Ureter (tissue), 1 donor: ENCODE measurements around the gene PARD3. TPM values are rescaled to one million over a fixed set of nuclear protein-coding genes. Genes with fewer than 3 reads are reported as not detected.
A peak's percentile ranks its signal among the peaks of the same experiment; 100 is the strongest.

ENCODE experiments used
- DNase-seq: peaks from one replicate; pipeline ENCODE4 v3.0.0-alpha.2; 2020; ENCODE audit warnings: low spot score
- total RNA-seq: library from RNA; stranded (reverse); gene quantifications from one replicate; pipeline ENCODE4 v1.2.4, GENCODE V29; 2023
- donor health status: DM: yes; HTN: yes; CAD: no.

The PARD3 gene
- total RNA-seq, 1 donor from 2014 or later, result 73.5 TPM

GRCh38 chr10:34126371-34127151 lies 688.5 kb downstream of the PARD3 start:
- no peak for DNase-seq

DNA sequence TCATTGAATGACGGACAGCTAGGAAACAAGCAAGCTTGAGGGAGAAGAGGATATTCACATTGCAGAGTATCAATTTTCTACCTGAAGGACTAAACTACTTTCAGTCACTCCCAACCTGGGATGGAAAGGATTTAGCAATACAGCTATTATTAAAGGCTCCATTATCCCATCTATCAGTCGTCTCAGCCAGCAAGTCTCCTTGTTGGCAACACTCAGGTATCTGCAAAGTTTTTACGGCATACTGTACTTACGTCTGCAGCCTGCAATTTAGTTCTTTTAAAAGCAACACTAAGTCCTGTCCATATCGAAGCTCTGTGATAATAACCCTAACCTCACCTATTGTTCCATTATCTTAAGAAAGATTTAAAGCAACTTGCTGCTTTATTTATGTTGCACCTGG lies 689.4 kb downstream of the PARD3 start:
- DNase-seq, result no peak

DNA sequence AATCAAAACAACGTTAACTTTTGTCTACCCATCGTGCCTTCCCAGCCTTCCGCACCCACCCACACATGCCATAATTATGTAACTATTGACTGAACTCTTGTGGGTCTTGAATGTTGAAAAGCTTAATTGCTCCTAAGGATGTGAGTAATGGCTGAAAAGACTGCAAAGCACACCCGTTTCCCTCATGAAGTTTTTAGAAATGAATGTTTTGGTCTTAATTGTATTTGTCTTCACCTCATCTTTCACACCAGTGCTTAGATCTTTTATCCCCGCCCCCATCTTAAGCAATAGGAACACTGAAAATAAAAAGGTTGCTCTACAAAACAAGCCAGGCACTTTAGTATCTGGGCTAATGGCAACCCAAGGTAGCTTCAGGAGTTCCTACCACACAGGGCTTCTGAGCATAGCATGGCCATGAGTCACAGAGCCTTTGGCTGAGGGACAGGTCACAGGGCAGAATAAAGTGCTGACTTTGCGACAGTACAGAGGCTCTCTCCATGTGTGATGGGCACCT lies 690.5 kb downstream of the PARD3 start:
- DNase-seq, result no peak

DNA sequence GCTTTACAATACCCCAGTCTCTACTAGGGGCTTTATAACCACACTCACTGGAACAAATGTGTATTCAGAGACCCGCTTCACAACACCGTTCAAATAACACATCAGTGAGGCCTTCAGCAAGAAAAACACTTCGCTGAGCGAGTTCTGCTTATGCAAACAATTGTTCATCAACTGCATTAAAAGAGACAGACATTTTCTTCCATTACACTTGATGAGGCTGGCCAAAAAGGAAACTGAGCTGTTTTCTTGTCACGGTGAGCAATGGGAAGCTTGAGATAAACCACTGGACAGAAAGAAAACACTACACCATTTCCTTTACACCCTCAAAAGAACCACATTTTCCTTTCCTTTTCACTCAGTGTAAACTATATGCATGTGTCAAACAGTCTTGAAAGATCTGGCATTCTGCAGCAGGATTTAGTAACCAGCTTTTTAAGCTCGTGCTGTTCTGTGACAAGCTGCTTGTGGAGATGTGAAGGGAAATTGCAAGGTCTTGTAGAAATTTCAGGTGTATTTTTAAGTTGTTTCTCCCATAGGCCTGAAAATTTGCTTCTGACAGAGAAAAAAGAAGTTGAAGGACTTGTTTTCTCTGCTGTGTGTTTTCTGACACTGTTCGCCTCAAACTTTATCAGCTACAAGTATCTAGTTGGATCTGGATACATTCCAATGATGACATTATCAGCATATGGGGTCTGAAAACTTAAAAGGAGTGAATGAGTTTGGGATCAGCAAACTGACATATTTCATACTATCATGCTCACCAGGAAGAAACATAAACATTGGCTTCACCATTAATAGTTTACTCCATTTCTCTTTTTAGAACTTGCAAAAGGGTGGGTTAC lies 693.1 kb downstream of the PARD3 start:
- DNase-seq, result no peak

GRCh38 chr10:34121125-34121753 lies 693.9 kb downstream of the PARD3 start:
- DNase-seq, result no peak

DNA sequence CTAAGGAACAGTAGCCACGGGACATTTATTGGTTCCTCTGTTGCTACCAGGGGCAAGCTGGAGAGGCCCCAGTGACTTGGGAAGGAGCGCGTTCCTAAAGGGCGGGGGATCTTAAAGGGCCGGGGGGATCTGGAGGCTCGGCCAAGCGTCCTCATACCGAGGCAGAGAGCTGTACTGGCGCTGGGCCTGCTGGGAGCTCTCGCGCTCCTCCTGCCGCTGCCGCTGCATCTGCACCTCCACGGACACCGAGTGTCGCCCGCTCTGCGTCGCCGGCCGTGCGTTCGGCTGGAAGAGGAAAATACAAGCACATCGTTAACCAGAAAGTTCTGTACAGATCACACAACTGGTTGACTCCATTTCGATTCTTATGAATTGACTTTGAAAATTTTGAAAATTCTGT lies 695.6 kb downstream of the PARD3 start:
- no peak for DNase-seq

DNA sequence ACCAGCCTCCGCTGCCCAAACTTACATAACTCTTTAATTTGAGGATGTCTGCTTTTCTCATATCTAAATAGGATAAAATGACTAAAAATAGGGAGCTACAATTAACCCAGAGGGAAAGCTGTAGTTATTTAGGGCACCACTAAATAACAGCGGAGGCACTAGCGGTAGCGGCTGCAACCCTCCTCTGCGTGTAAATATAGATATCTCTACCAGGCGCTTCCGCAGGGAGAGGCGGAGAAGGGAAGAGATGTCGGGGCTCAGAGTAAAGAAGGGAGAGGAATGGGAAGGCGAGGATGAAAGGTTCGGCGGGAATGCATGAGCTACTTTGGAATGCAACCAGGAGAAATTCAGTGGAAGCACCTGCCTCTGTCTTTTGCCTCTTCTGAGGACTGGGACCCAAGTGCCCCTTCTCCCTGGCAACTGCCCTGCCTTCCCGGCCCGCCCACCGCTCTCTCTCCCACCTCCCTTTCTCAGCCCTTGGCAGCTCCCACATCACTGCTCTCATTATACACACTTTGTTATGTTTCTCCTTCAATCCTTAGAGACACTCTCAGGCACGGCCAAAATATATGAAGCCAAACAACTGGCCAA lies 698.3 kb downstream of the PARD3 start:
- DNase-seq, result no peak

- no peak for DNase-seq
These were observed 698.9 kb downstream of the PARD3 start for GRCh38 chr10:34116220-34116641.

- DNase-seq, result no peak
These were observed 700.2 kb downstream of the PARD3 start for GRCh38 chr10:34114914-34115313.

GRCh38 chr10:34113504-34114225 lies 701.4 kb downstream of the PARD3 start:
- DNase-seq, result no peak

GRCh38 chr10:34112171-34112782 lies 702.8 kb downstream of the PARD3 start:
- no peak for DNase-seq

- DNase-seq, result no peak
These were observed 703.9 kb downstream of the PARD3 start for GRCh38 chr10:34111179-34111578.

- DNase-seq, result no peak
These were observed 705.0 kb downstream of the PARD3 start for GRCh38 chr10:34109952-34110702.

- no peak for DNase-seq
These were observed 705.6 kb downstream of the PARD3 start for GRCh38 chr10:34109495-34109894.

DNA sequence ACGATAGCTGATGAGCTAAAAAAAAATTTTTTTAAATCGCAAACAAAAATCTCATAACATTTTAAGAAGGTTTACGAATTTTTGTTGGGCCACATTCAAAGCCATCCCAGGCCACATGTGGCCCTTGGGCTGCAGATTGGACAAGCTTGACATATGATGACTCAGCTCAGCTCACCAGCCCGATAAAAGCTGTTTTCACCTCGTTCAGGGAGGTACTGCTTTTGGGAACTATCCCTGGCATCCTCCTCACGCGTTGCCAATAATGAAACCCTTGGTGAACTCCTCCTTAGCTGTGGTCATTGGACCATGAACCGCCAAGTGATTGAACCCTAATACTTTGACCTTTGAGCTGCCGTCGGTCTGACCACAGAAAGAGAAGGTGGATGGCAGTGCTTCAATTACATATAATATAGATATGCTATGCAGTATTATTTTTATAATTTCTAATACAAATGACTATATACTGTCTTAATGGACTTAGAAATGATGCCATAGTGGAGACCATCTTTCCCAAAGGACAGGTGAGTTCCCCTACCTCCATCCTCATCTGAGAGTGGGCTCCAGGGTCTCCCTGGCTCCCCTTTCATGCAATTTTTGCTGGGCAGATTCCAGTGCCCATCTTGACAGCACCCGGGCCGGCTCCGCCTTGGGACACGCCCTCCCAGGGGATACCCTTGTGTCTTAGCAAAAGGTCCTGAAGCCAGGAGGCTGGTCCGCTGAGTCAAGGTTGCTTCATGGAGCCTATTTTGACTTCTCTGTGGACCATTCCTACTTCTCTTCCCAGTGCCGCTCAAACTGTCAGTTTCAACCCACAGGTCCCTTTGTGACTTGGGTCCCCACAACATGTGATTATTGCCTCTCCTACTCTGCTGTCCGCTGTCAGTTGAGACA lies 707.2 kb downstream of the PARD3 start:
- no peak for DNase-seq

DNA sequence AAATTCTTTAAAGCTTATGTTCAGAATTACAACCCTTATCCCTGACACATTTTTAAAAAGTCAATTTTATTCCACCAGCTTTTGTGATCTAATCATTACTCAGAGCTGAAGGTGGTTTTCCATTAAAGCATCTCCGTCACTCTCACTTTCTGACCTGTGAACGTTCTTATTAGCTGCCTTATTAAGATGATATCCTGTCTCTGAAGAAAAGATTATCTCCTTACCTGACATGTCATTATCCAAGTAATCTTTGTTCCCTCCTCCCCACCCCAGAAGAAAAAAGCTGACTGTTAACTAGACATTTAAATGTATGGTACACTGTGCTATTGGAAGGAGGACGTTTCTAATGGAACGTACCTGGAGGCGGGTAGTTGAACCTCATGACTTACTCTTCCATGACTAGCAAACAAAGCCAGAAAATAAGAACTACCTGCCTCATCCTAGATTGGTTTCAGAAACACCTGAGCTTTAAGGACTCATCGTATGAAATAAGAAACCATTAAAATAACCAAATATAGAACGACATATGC lies 708.7 kb downstream of the PARD3 start:
- no peak for DNase-seq

- no peak for DNase-seq
These were observed 710.1 kb downstream of the PARD3 start for GRCh38 chr10:34104829-34105572.

- DNase-seq, result peak; percentile 36
These were observed 712.1 kb downstream of the PARD3 start for GRCh38 chr10:34102893-34103506.
